GM23338 (cell line): ENCODE data around the gene NUMBL. TPM values are rescaled to one million over a fixed set of nuclear protein-coding genes. Genes with fewer than 3 reads are reported as not detected.

ENCODE experiments used
- ATAC-seq: fragments of 200-7000 bp; cut with Tn5 transposase; 3 replicates; pipeline ENCODE4 v1.9.1; 2020
- DNase-seq: peaks from one replicate; pipeline ENCODE4 v3.0.0-alpha.2; 2015; ENCODE audit warnings: low spot score
- H2AFZ ChIP-seq: fragments of 200-600 bp; sonication (generic); 2 replicates; pipeline ENCODE4 v1.8.0; 2016; ENCODE audit warnings: antibody characterized with exemption, mild to moderate bottlenecking, moderate library complexity
- H3F3A ChIP-seq: fragments of 200-600 bp; sonication (generic); replicated peaks from 2 replicates; pipeline ENCODE4 v1.8.0; 2017; ENCODE audit warnings: antibody characterized with exemption, mixed run types, low read depth
- H3K27ac ChIP-seq: fragments of 200-600 bp; sonication (generic); 2 replicates; pipeline ENCODE4 v1.6.1; 2016; ENCODE audit warnings: low read depth
- H3K27me3 ChIP-seq: fragments of 200-600 bp; sonication (generic); 2 replicates; pipeline ENCODE4 v1.8.0; 2016; ENCODE audit warnings: mild to moderate bottlenecking, mixed run types, moderate library complexity; ENCODE audit not compliant: insufficient read depth
- H3K36me3 ChIP-seq: fragments of 200-600 bp; sonication (generic); 2 replicates; pipeline ENCODE4 v1.8.0; 2016; ENCODE audit warnings: mild to moderate bottlenecking; ENCODE audit not compliant: insufficient read depth
- H3K4me1 ChIP-seq: fragments of 200-600 bp; sonication (generic); 2 replicates; pipeline ENCODE4 v1.8.0; 2016; ENCODE audit warnings: mild to moderate bottlenecking, moderate library complexity; ENCODE audit not compliant: insufficient read depth
- H3K4me2 ChIP-seq: fragments of 200-600 bp; sonication (generic); 2 replicates; pipeline ENCODE4 v1.7.1; 2017; ENCODE audit warnings: mixed run types
- H3K4me3 ChIP-seq: fragments of 200-600 bp; sonication (generic); 2 replicates; pipeline ENCODE4 v1.6.1; 2016; ENCODE audit warnings: mixed run types
- H3K79me2 ChIP-seq: fragments of 200-600 bp; sonication (generic); replicated peaks from 2 replicates; pipeline ENCODE4 v1.8.0; 2017; ENCODE audit warnings: mild to moderate bottlenecking; ENCODE audit not compliant: insufficient read depth
- H3K9me2 ChIP-seq: fragments of 200-600 bp; sonication (generic); 2 replicates; pipeline ENCODE4 v1.8.0; 2017; ENCODE audit not compliant: insufficient read depth
- H4K20me1 ChIP-seq: fragments of 200-600 bp; sonication (generic); replicated peaks from 2 replicates; pipeline ENCODE4 v1.8.0; 2017; ENCODE audit warnings: mild to moderate bottlenecking; ENCODE audit not compliant: insufficient read depth
- H3K27ac Mint-ChIP-seq: 2 replicates; pipeline ENCODE4 v1.8.0; 2020; ENCODE audit warnings: inconsistent platforms, mild to moderate bottlenecking, moderate library complexity, mixed read lengths
- H3K27me3 Mint-ChIP-seq: 3 replicates; pipeline ENCODE4 v1.8.0; 2022; ENCODE audit warnings: low read depth, mild to moderate bottlenecking, moderate library complexity, mixed read lengths, inconsistent platforms; ENCODE audit not compliant: insufficient read depth, poor library complexity
- H3K36me3 Mint-ChIP-seq: 3 replicates; pipeline ENCODE4 v1.8.0; 2021; ENCODE audit warnings: low read depth, mild to moderate bottlenecking, inconsistent platforms, moderate library complexity, mixed read lengths
- H3K4me1 Mint-ChIP-seq: 3 replicates; pipeline ENCODE4 v1.8.0; 2020; ENCODE audit warnings: mild to moderate bottlenecking, inconsistent platforms, mixed read lengths
- H3K4me3 Mint-ChIP-seq: 3 replicates; pipeline ENCODE4 v1.8.0; 2021; ENCODE audit warnings: moderate library complexity, mild to moderate bottlenecking, inconsistent platforms, mixed read lengths
- H3K9me3 Mint-ChIP-seq: 3 replicates; pipeline ENCODE4 v1.8.0; 2020; ENCODE audit warnings: moderate library complexity, mild to moderate bottlenecking, inconsistent platforms, mixed read lengths
- CREB1 ChIP-seq: fragments of 250-450 bp; sonication (Bioruptor Pico); IDR thresholded peaks from 2 replicates; pipeline ENCODE4 v1.5.0; 2020; ENCODE audit warnings: low read depth, mild to moderate bottlenecking, moderate library complexity
- CTCF ChIP-seq, 2 experiments: fragments of 200-600 bp in 1 of 2; sonication (generic) in 1 of 2; conservative IDR thresholded peaks; 2 replicates each; pipeline versions ENCODE4 v1.5.1 to v1.6.1; 2016 to 2017; ENCODE audit warnings: antibody characterized with exemption in 2 of 2, low read depth in 2 of 2, mild to moderate bottlenecking in 2 of 2, moderate library complexity in 1 of 2
- ETS1 ChIP-seq: IDR thresholded peaks from 2 replicates; pipeline ENCODE4 v1.6.1; 2016; ENCODE audit warnings: antibody characterized with exemption
- EZH2 ChIP-seq: fragments of 200-600 bp; sonication (generic); IDR thresholded peaks from one replicate; pipeline ENCODE4 v1.8.0; 2017; ENCODE audit warnings: antibody characterized with exemption, mild to moderate bottlenecking, low read depth; ENCODE audit not compliant: unreplicated experiment
- NANOG ChIP-seq: IDR thresholded peaks from 2 replicates; pipeline ENCODE4 v1.6.1; 2016; ENCODE audit warnings: antibody characterized with exemption, borderline replicate concordance
- REST ChIP-seq: IDR thresholded peaks from one replicate; pipeline ENCODE4 v1.6.1; 2018; ENCODE audit warnings: antibody characterized with exemption; ENCODE audit not compliant: unreplicated experiment
- ZNF462 ChIP-seq: fragments of 250-450 bp; sonication (Bioruptor Pico); IDR thresholded peaks from 2 replicates; pipeline ENCODE4 v1.5.0; 2020; ENCODE audit warnings: mild to moderate bottlenecking, moderate library complexity
- polyA plus RNA-seq: library from polyadenylated mRNA; unstranded; fragments of >200 nt; fragmentation: Nextera tagmentation; extraction: Ambion mirVana; gene quantifications from 2 replicates; pipeline ENCODE4 v1.2.1, GENCODE V29; 2016
- total RNA-seq: library from RNA; depleted of rRNA; stranded (reverse); fragments of >200 nt; shearing (Covaris generic); gene quantifications from 2 replicates; pipeline ENCODE4 v1.2.3, GENCODE V29; 2014

NUMBL gene
- total and polyA plus RNA-seq, 2 experiments from 2014 or later = 8.5 to 28.5 TPM

- TF ChIP-seq ETS1 (no peak), NANOG (no peak), CREB1 (CRISPR knock-in tag) (no peak), ZNF462 (CRISPR knock-in tag) (no peak), CTCF (conservative IDR thresholded peaks at IDR 0.05; ENCODE audit: low read depth in 2 of 2) (no peak), REST (no peak), EZH2 (no peak)
- H3K27ac Mint-ChIP-seq = no peak overlapping the region
- Histone ChIP-seq H3F3A (peaks cover 12% of the 10 kb centered on the region; the same call in 1 of the 2 replicates), H3K79me2 (peaks cover 38% of the 10 kb centered on the region), H3K27ac (no peak overlapping the region), H3K4me1 (peaks cover 19% of the 10 kb centered on the region), H2AFZ (no peak overlapping the region), H3K9me2 (no peaks in the 10 kb centered on the region), H4K20me1 (peaks cover 10% of the 10 kb centered on the region), H3K4me3 (no peak overlapping the region), H3K4me2 (no peak overlapping the region), H3K27me3 (no peaks in the 10 kb centered on the region), H3K36me3 (no peaks in the 10 kb centered on the region)
- peaks cover 26% of the 10 kb centered on the region for H3K36me3 Mint-ChIP-seq
- H3K4me1 Mint-ChIP-seq = peaks cover 11% of the 10 kb centered on the region
- H3K27me3 Mint-ChIP-seq = peaks cover 6% of the 10 kb centered on the region
- DNase-seq (no peak), ATAC-seq (no peak)
- H3K9me3 Mint-ChIP-seq = no peaks in the 10 kb centered on the region
- H3K4me3 Mint-ChIP-seq = no peak overlapping the region
These were observed 30.7 kb upstream of the NUMBL start for GRCh38 chr19:40721140-40721486.
